Fibroblast of pulmonary artery (primary cell): ENCODE results near the gene CAMK1D.

Experiments
- DNase-seq: peaks from one replicate; pipeline ENCODE4 v3.0.0-alpha.2; 2010; ENCODE audit warnings: low read depth
- H3K4me3 ChIP-seq: replicated peaks from 2 replicates; pipeline ENCODE4 v1.5.1; 2011; ENCODE audit warnings: low read depth, mild to moderate bottlenecking, control low read depth, low read length, moderate library complexity
- CTCF ChIP-seq: IDR thresholded peaks from 2 replicates; pipeline ENCODE4 v1.5.1; 2011; ENCODE audit warnings: mild to moderate bottlenecking, control low read depth, low read length, inconsistent platforms; ENCODE audit errors: missing control alignments

CAMK1D gene

DNA sequence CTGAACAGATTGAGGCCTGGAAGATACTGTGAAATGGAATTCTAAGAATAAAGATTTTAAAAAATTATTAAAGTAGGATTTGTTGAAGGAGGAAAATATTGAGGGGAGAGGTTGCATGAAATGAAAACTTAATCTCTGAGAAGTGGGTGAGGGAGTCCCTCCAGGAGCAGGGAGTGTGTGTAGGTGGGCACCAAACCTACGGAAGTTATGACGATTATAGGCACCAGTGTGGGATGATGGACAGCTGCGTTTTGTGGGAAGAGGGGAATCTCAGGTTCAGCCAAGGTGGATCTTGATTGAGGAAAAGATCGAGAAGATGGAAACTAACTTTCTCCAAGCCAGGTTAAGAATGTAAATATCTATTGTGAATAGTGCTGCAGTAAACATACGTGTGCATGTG lies 405.7 kb downstream of the CAMK1D start:
- no peak for TF ChIP-seq CTCF
- DNase-seq, result no peak

DNA sequence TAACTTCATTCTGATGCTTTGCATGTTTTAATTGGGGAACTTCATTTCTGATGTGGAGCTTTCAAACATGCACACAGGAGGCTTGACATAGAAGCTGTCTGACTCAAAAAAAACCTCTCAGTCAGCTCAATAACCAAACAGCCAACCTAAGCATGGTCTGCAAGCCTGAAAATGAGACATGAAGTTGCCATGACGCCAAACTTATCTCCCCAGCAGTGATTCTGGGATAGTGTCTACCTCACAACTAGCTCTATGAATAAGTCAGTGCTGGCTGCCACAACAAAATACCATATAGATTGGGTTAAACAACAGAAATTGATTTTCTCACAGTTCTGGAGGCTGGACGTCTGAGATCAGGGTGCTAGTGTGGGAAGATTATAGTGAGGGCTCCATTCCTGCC lies 408.0 kb downstream of the CAMK1D start:
- no peak for DNase-seq
- no peak for TF ChIP-seq CTCF
- no peak overlapping the region for H3K4me3 ChIP-seq

More for the DNA sequence above, 405.7 kb downstream of the CAMK1D start:
- no peak overlapping the region for H3K4me3 ChIP-seq

DNA sequence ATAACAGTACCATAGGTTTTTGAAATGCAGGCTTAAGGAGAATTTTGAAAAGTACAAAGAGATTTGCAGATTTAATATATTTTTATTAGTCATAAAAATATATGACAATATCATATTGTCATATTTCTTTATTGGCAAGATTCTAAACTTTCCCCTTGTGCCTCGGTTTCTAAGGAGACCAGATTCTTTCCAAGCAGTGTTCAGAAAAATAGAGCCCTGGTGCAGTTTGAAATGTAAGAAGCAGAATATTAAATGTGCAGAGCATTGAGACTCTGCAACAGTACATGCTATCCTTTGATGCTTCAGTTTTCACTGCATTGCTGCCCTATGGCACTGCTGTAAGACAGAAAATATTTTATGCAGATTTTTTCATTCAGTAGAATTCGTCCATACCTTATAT lies 408.9 kb downstream of the CAMK1D start:
- no peak for DNase-seq
- no peak overlapping the region for H3K4me3 ChIP-seq
- TF ChIP-seq CTCF, result no peak

DNA sequence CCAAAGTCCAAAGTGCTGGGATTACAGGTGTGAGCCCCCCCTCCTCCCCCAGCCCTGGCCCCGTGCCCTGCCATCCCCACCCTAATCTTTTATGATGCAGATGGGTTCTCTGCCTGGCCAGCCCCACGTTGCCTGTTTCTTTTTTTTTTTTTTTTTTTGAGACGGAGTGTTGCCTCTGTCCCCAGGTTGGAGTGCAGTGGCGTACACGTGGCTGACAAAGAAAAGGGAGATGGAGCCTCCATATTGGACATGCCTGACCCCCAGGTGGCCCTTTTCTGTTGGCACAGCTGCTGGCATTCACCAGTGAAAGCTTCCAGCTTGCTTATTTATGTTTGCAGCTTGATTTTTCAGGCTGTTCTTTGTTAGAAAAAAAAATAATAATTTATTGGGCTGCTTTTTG lies 416.9 kb downstream of the CAMK1D start:
- TF ChIP-seq CTCF, result no peak
- no peak for DNase-seq
- H3K4me3 ChIP-seq, result no peak overlapping the region

DNA sequence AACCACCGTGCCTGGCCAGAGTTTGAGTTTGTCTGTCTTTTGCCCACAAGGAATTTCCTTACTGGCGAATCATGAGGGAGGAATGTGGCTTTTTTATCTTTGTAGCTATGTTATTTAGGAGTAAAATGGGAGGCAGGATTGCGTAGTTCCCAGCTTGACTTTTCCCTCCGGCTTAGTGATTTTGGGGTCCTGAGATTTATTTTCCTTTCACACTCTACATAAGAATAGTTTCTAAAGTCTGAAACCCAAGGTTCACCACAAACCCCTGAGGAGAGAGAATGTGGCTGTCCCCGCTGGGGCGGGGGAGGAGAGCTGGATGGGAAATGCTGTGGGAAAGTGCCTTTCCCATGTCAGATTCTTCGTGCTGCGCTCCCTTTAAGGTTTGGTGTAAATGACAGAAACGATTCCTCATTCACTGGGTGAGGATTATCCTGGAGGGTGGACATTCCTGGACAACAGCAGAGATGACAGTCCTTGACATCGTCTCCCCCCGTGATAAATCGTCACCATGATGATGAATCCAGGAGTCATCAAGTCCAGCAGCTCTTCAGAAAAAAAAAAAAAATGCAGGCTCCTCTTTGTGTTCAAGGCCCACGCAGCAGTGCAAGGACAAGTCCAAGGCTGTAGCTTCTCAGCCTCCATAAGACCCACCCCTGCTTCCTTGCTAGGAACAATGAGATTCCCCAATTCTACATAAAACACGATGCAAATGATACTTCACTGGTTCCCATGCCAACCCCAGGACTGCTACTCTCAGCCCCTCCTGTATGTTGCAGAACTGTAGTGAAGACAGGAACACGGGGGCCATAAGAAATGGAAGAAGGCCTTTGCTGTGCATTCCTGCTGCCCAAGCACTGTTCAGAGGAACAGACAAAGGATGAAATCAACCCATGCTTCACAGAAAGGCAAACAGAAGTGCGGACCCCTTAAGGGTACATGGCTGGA lies 419.1 kb downstream of the CAMK1D start:
- no peak overlapping the region for H3K4me3 ChIP-seq
- no peak for TF ChIP-seq CTCF
- DNase-seq, result peak; percentile 21

GRCh38 chr10:12769323-12770044 lies 420.1 kb downstream of the CAMK1D start:
- TF ChIP-seq CTCF, result no peak
- no peak overlapping the region for H3K4me3 ChIP-seq
- no peak for DNase-seq
